ENCODE results near the gene EEA1. TPM values are rescaled to one million over a fixed set of nuclear protein-coding genes. Genes with fewer than 3 reads are reported as not detected.

Gene EEA1
- total and polyA plus RNA-seq, 2 of the 8 experiments (the other 6 are each of a cell fraction or from before 2014, with no cell fraction given) = 1.0 to 18.8 TPM

- Histone ChIP-seq H4K91ac (replicated peaks; ENCODE audit: insufficient read length, low read length) (no peak overlapping the region), H3K79me2 (ENCODE audit: control insufficient read depth in 1 of 2, insufficient read depth in 2 of 2, low read length in 2 of 2) (no peaks in the 10 kb centered on the region), H2BK5ac (ENCODE audit: low read depth, low read length) (no peak overlapping the region), H3K9me3 (ENCODE audit: insufficient read depth in 2 of 2, low read depth in 1 of 2, low read length in 1 of 2) (no peaks in the 10 kb centered on the region), H3K14ac (ENCODE audit: insufficient read length) (no peak overlapping the region), H3K9ac (replicated peaks in 1 of 4; ENCODE audit: extremely low read depth in 1 of 4, low read depth in 3 of 4, low read length in 3 of 4) (no peak overlapping the region), H2AFZ (ENCODE audit: low read length) (no peak overlapping the region), H3K27ac (ENCODE audit: low read depth, low read length) (no peak overlapping the region), H2BK12ac (ENCODE audit: low read depth, low read length) (no peak overlapping the region), H2AK5ac (ENCODE audit: low read depth, low read length) (no peak overlapping the region), H2BK20ac (ENCODE audit: low read length) (no peak overlapping the region), H3K23me2 (ENCODE audit: low read depth, low read length) (no peaks in the 10 kb centered on the region), H3K23ac (ENCODE audit: insufficient read length) (no peak overlapping the region), H4K5ac (ENCODE audit: insufficient read length, low read depth, low read length) (no peak overlapping the region), H3K79me1 (ENCODE audit: low read depth, low read length) (no peaks in the 10 kb centered on the region), H3K4ac (replicated peaks; ENCODE audit: insufficient read length, low read depth, low read length) (no peak overlapping the region), H4K20me1 (replicated peaks in 1 of 2; ENCODE audit: control insufficient read depth in 1 of 2, insufficient read depth in 2 of 2, low read length in 2 of 2) (no peaks in the 10 kb centered on the region), H3K4me2 (ENCODE audit: insufficient read depth in 1 of 2, low read depth in 2 of 2, low read length in 2 of 2) (no peak overlapping the region), H3K36me3 (ENCODE audit: control insufficient read depth in 2 of 4, insufficient read depth in 4 of 4, low read length in 3 of 4) (peaks cover 0 to 3% (median 0%) of the 10 kb centered on the region in 4 experiments; a peak in 2 of 8 replicates), H3K4me1 (replicated peaks in 1 of 4; ENCODE audit: control insufficient read depth in 3 of 4, insufficient read depth in 4 of 4, low read length in 3 of 4) (no peaks in the 10 kb centered on the region), H3K27me3 (replicated peaks in 1 of 4; ENCODE audit: control insufficient read depth in 3 of 4, extremely low read depth in 1 of 4, insufficient read depth in 3 of 4, low read length in 3 of 4) (no peaks in the 10 kb centered on the region), H2BK120ac (replicated peaks; ENCODE audit: low read depth, low read length) (no peak overlapping the region), H2BK15ac (ENCODE audit: low read length) (no peak overlapping the region), H3K56ac (replicated peaks; ENCODE audit: insufficient read length, low read depth, low read length) (no peak overlapping the region), H4K8ac (ENCODE audit: extremely low read depth, insufficient read depth, low read length) (no peak overlapping the region), H3K4me3 (ENCODE audit: extremely low read depth in 1 of 4, insufficient read depth in 2 of 4, low read depth in 3 of 4, low read length in 4 of 4) (no peak overlapping the region), H3K18ac (ENCODE audit: extremely low read depth, low read length) (no peak overlapping the region)
- DNase-seq (ENCODE audit: low read depth in 1 of 2, low spot score in 2 of 2) (no peak), FAIRE-seq (no peak)
- no peak for TF ChIP-seq SP1 (IDR thresholded peaks at IDR 0.05; ENCODE audit: low read depth, low read length)
- no peak for TF ChIP-seq CBX5 (IDR thresholded peaks at IDR 0.05; ENCODE audit: low read depth, low read length)
- TF ChIP-seq CBX8 (IDR thresholded peaks at IDR 0.05; ENCODE audit: borderline replicate concordance, low read depth, low read length) = no peak
- TF ChIP-seq YY1 (IDR thresholded peaks at IDR 0.05; ENCODE audit: low read depth, low read length) = no peak
- TF ChIP-seq ATF2 (IDR thresholded peaks at IDR 0.05; ENCODE audit: low read length) = no peak
- no peak for TF ChIP-seq PHF8 (conservative IDR thresholded peaks at IDR 0.05; ENCODE audit: low read depth, low read length)
- no peak for TF ChIP-seq BRCA1 (IDR thresholded peaks at IDR 0.05; ENCODE audit: low read depth, low read length)
- TF ChIP-seq CEBPB (IDR thresholded peaks at IDR 0.05; ENCODE audit: low read depth, low read length) = no peak
- TF ChIP-seq POU5F1 (IDR thresholded peaks at IDR 0.05; ENCODE audit: low read depth, low read length) = no peak
- no peak for TF ChIP-seq HDAC2 (IDR thresholded peaks at IDR 0.05; ENCODE audit: borderline replicate concordance in 1 of 2, low read depth in 2 of 2, low read length in 2 of 2)
- ChIA-PET POLR2A (ENCODE audit: partially characterized antibody) (no interaction called here), CTCF (ENCODE audit: partially characterized antibody) (interaction anchor here (0.7 to 1.4 kb wide), 3 partner anchors 9 to 158 kb away, joined by 3 to 5 read pairs (median 4); no protein-coding TSS in a partner anchor)
These were observed 68.6 kb downstream of the EEA1 start for GRCh38 chr12:92860521-92860920.

All from H1 (cell line).